DOHH2 (cell line): Measurements from ENCODE around the gene GPC1.

Experiments
- H3F3A ChIP-seq: fragments of 200-600 bp; sonication (generic), shearing (Covaris generic); 2 replicates; pipeline ENCODE4 v1.6.0; 2016; ENCODE audit warnings: antibody characterized with exemption, mild to moderate bottlenecking; ENCODE audit not compliant: control insufficient read depth, insufficient read depth
- H3K27ac ChIP-seq: fragments of 200-600 bp; sonication (generic); 2 replicates; pipeline ENCODE4 v1.5.1; 2014; ENCODE audit warnings: low read depth, mild to moderate bottlenecking, low read length, moderate library complexity
- H3K27me3 ChIP-seq: fragments of 200-600 bp; sonication (generic); 2 replicates; pipeline ENCODE4 v1.6.1; 2014; ENCODE audit warnings: mild to moderate bottlenecking, low read length, mixed read lengths; ENCODE audit not compliant: control insufficient read depth
- H3K36me3 ChIP-seq: fragments of 200-600 bp; sonication (generic); 2 replicates; pipeline ENCODE4 v1.6.1; 2014; ENCODE audit warnings: mild to moderate bottlenecking, low read length, moderate library complexity, mixed read lengths; ENCODE audit not compliant: control insufficient read depth
- H3K4me1 ChIP-seq: fragments of 200-600 bp; sonication (generic); 2 replicates; pipeline ENCODE4 v1.6.1; 2014; ENCODE audit warnings: mild to moderate bottlenecking, low read length, mixed read lengths; ENCODE audit not compliant: control insufficient read depth
- H3K4me2 ChIP-seq: fragments of 200-600 bp; sonication (generic); 2 replicates; pipeline ENCODE4 v1.6.0; 2014; ENCODE audit warnings: mild to moderate bottlenecking, low read length, moderate library complexity
- H3K4me3 ChIP-seq: fragments of 200-600 bp; sonication (generic); 2 replicates; pipeline ENCODE4 v1.5.1; 2014; ENCODE audit warnings: mild to moderate bottlenecking, low read length, mixed read lengths
- H3K79me2 ChIP-seq: fragments of 200-600 bp; sonication (generic); 2 replicates; pipeline ENCODE4 v1.6.1; 2014; ENCODE audit warnings: mild to moderate bottlenecking, low read length, mixed read lengths; ENCODE audit not compliant: control insufficient read depth
- H3K9me2 ChIP-seq: fragments of 200-600 bp; sonication (generic); replicated peaks from 2 replicates; pipeline ENCODE4 v1.6.1; 2014; ENCODE audit warnings: mild to moderate bottlenecking, low read length, mixed read lengths; ENCODE audit not compliant: control insufficient read depth
- H3K9me3 ChIP-seq: fragments of 200-600 bp; sonication (generic); 2 replicates; pipeline ENCODE4 v1.6.1; 2014; ENCODE audit warnings: antibody characterized with exemption, low read length, mixed read lengths; ENCODE audit not compliant: control insufficient read depth, insufficient read depth
- H4K20me1 ChIP-seq: fragments of 200-600 bp; sonication (generic); 2 replicates; pipeline ENCODE4 v1.6.0; 2014; ENCODE audit warnings: low read depth, mild to moderate bottlenecking, antibody characterized with exemption, low read length, moderate library complexity; ENCODE audit not compliant: control insufficient read depth, insufficient read depth
- EZH2phosphoT487 ChIP-seq: fragments of 200-600 bp; sonication (generic); IDR thresholded peaks from 2 replicates; pipeline ENCODE4 v1.6.1; 2017; ENCODE audit warnings: borderline replicate concordance, mild to moderate bottlenecking, antibody characterized with exemption, low read length, moderate library complexity, mixed read lengths
- TF ChIP-seq, protein P1 (sequence below): fragments of 200-600 bp; sonication (generic); IDR thresholded peaks from one replicate; pipeline ENCODE4 v1.5.1; 2014; ENCODE audit warnings: antibody characterized with exemption, mild to moderate bottlenecking, low read depth, low read length; ENCODE audit not compliant: poor library complexity, severe bottlenecking

Gene GPC1

DNA sequence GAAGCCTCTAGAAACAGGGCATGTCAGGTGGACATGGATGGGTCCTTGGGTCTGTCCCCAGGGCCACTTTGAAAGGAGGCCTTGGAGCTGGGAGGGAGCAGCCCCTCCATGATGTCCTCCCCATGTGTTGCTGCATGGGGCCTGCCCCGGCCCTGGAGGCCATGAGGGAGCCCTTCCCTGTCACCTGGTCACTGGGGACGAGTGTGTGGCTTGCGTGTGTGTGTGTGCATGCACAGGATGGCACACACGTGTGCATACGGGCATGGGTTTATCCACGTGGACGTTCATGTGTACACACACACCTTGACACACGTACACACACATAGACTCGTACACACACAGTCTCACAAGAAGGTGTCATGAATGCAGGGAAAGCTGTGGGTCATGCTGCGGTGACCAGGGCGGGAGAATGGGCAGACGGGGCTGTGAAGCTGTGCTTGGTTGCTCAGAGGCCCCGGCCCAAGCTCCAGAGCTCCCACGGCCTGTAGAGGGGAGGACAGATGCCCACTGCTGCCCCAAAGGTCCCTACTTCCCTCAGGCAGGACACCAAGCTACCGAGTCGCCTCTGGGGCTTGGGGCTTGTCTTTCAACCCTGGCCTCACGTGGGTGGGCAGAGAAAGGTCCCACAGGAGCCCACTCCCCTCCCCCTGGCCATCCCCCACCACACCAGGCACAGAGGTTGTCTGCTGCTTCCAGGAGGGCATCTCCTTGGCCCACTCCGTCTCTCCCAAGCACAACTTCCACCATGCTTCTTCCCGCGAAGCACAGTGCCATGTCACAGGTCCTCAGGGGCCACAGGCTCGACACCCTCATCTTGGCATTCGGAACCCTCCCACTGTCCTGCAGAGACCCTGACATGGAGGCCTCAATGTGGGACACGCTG, 42.3 kb upstream of the GPC1 start:
- H3K36me3 ChIP-seq: no peaks in the 10 kb centered on the region
- no peak overlapping the region for H3K4me3 ChIP-seq
- no peaks in the 10 kb centered on the region for H3K9me3 ChIP-seq
- H4K20me1 ChIP-seq: no peaks in the 10 kb centered on the region
- no peak for TF ChIP-seq EZH2phosphoT487
- TF ChIP-seq, protein P1, sequence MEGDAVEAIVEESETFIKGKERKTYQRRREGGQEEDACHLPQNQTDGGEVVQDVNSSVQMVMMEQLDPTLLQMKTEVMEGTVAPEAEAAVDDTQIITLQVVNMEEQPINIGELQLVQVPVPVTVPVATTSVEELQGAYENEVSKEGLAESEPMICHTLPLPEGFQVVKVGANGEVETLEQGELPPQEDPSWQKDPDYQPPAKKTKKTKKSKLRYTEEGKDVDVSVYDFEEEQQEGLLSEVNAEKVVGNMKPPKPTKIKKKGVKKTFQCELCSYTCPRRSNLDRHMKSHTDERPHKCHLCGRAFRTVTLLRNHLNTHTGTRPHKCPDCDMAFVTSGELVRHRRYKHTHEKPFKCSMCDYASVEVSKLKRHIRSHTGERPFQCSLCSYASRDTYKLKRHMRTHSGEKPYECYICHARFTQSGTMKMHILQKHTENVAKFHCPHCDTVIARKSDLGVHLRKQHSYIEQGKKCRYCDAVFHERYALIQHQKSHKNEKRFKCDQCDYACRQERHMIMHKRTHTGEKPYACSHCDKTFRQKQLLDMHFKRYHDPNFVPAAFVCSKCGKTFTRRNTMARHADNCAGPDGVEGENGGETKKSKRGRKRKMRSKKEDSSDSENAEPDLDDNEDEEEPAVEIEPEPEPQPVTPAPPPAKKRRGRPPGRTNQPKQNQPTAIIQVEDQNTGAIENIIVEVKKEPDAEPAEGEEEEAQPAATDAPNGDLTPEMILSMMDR: no peak
- no peak overlapping the region for H3K27ac ChIP-seq
- no peak overlapping the region for H3K4me2 ChIP-seq
- H3K27me3 ChIP-seq: no peaks in the 10 kb centered on the region
- no peaks in the 10 kb centered on the region for H3K9me2 ChIP-seq
- no peaks in the 10 kb centered on the region for H3F3A ChIP-seq
- H3K4me1 ChIP-seq: no peaks in the 10 kb centered on the region; the same call in 1 of the 2 replicates
- H3K79me2 ChIP-seq: no peaks in the 10 kb centered on the region

DNA sequence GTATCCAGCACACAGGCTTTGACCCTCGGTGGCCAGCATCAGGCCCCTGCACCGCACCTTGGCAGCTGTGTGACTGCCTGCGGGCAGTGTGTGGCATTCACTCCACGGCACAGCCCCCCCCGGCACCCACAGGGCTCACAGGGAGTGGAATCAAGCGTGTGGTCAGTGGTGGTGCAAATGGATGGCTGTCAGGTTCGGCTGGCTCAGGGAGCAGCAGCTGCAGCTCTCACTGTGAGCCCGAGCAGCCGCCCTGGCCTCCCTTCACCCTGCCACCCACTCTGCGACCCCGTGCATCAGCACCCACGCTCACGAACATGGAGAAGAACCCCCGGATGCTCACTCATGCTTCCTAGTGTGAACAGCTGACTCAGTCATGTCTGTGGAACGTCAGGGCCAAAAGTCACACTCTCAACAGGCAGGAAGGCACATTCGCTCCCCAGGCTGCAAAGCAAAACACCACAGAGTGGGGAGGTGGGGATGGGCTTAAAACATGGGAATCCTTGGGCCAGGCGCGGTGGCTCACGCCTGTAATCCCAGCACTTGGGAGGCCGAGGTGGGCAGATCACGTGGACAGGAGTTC, 41.5 kb upstream of the GPC1 start:
- Histone ChIP-seq H3F3A (no peaks in the 10 kb centered on the region), H3K36me3 (no peaks in the 10 kb centered on the region), H3K27me3 (no peaks in the 10 kb centered on the region), H3K4me2 (no peak overlapping the region), H4K20me1 (no peaks in the 10 kb centered on the region), H3K79me2 (no peaks in the 10 kb centered on the region), H3K4me3 (no peak overlapping the region), H3K4me1 (no peaks in the 10 kb centered on the region; the same call in 1 of the 2 replicates), H3K9me2 (no peaks in the 10 kb centered on the region), H3K27ac (no peak overlapping the region), H3K9me3 (no peaks in the 10 kb centered on the region)
- no peak for TF ChIP-seq EZH2phosphoT487
- TF ChIP-seq, protein P1: no peak

DNA sequence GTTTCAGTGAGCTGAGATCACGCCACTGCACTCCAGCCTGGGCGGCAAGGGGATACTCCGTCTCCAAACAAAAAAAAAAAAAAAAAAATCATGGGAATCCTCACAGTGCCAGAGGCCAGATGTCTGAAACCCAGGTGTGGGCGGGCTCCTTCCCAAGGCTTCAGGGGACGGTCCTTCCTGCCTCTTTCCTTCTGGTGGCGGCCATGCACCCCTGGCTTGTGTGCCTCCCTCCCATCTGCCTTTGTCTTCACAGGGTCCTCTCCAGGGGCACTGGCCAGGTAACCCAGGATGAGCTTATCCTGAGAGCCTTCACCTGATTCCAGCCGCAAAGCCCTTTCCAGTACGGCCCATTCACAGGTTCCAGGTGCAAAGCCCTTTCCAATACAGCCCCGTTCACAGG, 40.9 kb upstream of the GPC1 start:
- H3K79me2 ChIP-seq: no peaks in the 10 kb centered on the region
- H4K20me1 ChIP-seq: no peaks in the 10 kb centered on the region
- H3K27me3 ChIP-seq: no peaks in the 10 kb centered on the region
- H3K36me3 ChIP-seq: no peaks in the 10 kb centered on the region
- no peak overlapping the region for H3K4me3 ChIP-seq
- no peak overlapping the region for H3K4me2 ChIP-seq
- no peaks in the 10 kb centered on the region for H3F3A ChIP-seq
- H3K27ac ChIP-seq: no peak overlapping the region
- no peaks in the 10 kb centered on the region; the same call in 1 of the 2 replicates for H3K4me1 ChIP-seq
- TF ChIP-seq EZH2phosphoT487: no peak
- TF ChIP-seq, protein P1: no peak
- H3K9me3 ChIP-seq: no peaks in the 10 kb centered on the region
- H3K9me2 ChIP-seq: no peaks in the 10 kb centered on the region
